HEK293 (cell line): ENCODE measurements around the gene GRM4.
A peak's percentile ranks its signal among the peaks of the same experiment; 100 is the strongest.

Source experiments
- GLIS2 ChIP-seq: fragments of 450-650 bp; formaldehyde crosslinking; IDR thresholded peaks from 2 replicates; pipeline ENCODE4 v1.5.1; 2016; ENCODE audit warnings: missing biosample characterization, missing genetic modification characterization
- OVOL3 ChIP-seq: fragments of 450-650 bp; formaldehyde crosslinking; IDR thresholded peaks from 2 replicates; pipeline ENCODE4 v1.5.1; 2016; ENCODE audit warnings: missing biosample characterization, missing genetic modification characterization
- PRDM4 ChIP-seq: fragments of 450-650 bp; formaldehyde crosslinking; IDR thresholded peaks from 2 replicates; pipeline ENCODE4 v1.5.1; 2017; ENCODE audit warnings: missing biosample characterization, missing genetic modification characterization
- REST ChIP-seq: fragments of 450-650 bp; formaldehyde crosslinking; IDR thresholded peaks from 2 replicates; pipeline ENCODE4 v1.5.1; 2016; ENCODE audit warnings: missing biosample characterization, missing genetic modification characterization
- SALL2 ChIP-seq: fragments of 450-650 bp; formaldehyde crosslinking; IDR thresholded peaks from 2 replicates; pipeline ENCODE4 v1.5.0; 2017; ENCODE audit warnings: missing biosample characterization, mild to moderate bottlenecking, missing genetic modification characterization, borderline replicate concordance
- TCF7L2 ChIP-seq: IDR thresholded peaks from 2 replicates; pipeline ENCODE4 v1.6.1; 2011; ENCODE audit warnings: low read depth, mild to moderate bottlenecking, inconsistent platforms, low read length, moderate library complexity, borderline replicate concordance
- TRIM28 ChIP-seq: IDR thresholded peaks from 2 replicates; pipeline ENCODE4 v1.6.1; 2011; ENCODE audit warnings: low read length, control low read depth, borderline replicate concordance
- ZBTB7A ChIP-seq: fragments of 450-650 bp; formaldehyde crosslinking; IDR thresholded peaks from 2 replicates; pipeline ENCODE4 v1.5.1; 2016; ENCODE audit warnings: low read depth, missing biosample characterization, missing genetic modification characterization
- ZFP3 ChIP-seq: fragments of 450-650 bp; formaldehyde crosslinking; IDR thresholded peaks from 2 replicates; pipeline ENCODE4 v1.5.1; 2016; ENCODE audit warnings: low read depth, missing biosample characterization, missing genetic modification characterization
- ZFP41 ChIP-seq: fragments of 450-650 bp; formaldehyde crosslinking; IDR thresholded peaks from 2 replicates; pipeline ENCODE4 v1.5.1; 2016; ENCODE audit warnings: missing biosample characterization, missing genetic modification characterization, borderline replicate concordance
- ZNF10 ChIP-seq: fragments of 450-650 bp; formaldehyde crosslinking; IDR thresholded peaks from 2 replicates; pipeline ENCODE4 v1.5.1; 2017; ENCODE audit warnings: missing biosample characterization, missing genetic modification characterization
- ZNF133 ChIP-seq: fragments of 450-650 bp; formaldehyde crosslinking; IDR thresholded peaks from 2 replicates; pipeline ENCODE4 v1.5.1; 2016; ENCODE audit warnings: missing biosample characterization, missing genetic modification characterization
- ZNF155 ChIP-seq: fragments of 450-650 bp; formaldehyde crosslinking; IDR thresholded peaks from 2 replicates; pipeline ENCODE4 v1.5.1; 2016; ENCODE audit warnings: missing biosample characterization, missing genetic modification characterization
- ZNF175 ChIP-seq: fragments of 450-650 bp; formaldehyde crosslinking; IDR thresholded peaks from 2 replicates; pipeline ENCODE4 v1.5.1; 2016; ENCODE audit warnings: missing biosample characterization, missing genetic modification characterization
- ZNF184 ChIP-seq: fragments of 450-650 bp; IDR thresholded peaks from 2 replicates; pipeline ENCODE4 v1.5.1; 2018; ENCODE audit warnings: missing biosample characterization, mild to moderate bottlenecking, missing genetic modification characterization
- ZNF23 ChIP-seq: fragments of 450-650 bp; formaldehyde crosslinking; IDR thresholded peaks from 2 replicates; pipeline ENCODE4 v1.5.1; 2016; ENCODE audit warnings: missing biosample characterization, missing genetic modification characterization, borderline replicate concordance
- ZNF239 ChIP-seq: fragments of 450-650 bp; formaldehyde crosslinking; IDR thresholded peaks from 2 replicates; pipeline ENCODE4 v1.5.1; 2016; ENCODE audit warnings: missing biosample characterization, missing genetic modification characterization
- ZNF26 ChIP-seq: fragments of 450-650 bp; formaldehyde crosslinking; IDR thresholded peaks from 2 replicates; pipeline ENCODE4 v1.5.1; 2016; ENCODE audit warnings: missing biosample characterization, missing genetic modification characterization
- ZNF266 ChIP-seq: fragments of 450-650 bp; formaldehyde crosslinking; IDR thresholded peaks from 2 replicates; pipeline ENCODE4 v1.5.1; 2016; ENCODE audit warnings: missing biosample characterization, missing genetic modification characterization, low read depth
- ZNF274 ChIP-seq, 2 experiments: fragments of 200-500 bp in 1 of 2; fragments of 450-650 bp in 1 of 2; sonication (Bioruptor generic) in 1 of 2; formaldehyde crosslinking in 1 of 2; IDR thresholded peaks; 2 replicates each; pipeline versions ENCODE4 v1.5.1 to v1.6.1; 2014 to 2016; ENCODE audit warnings: borderline replicate concordance in 1 of 2, inconsistent platforms in 1 of 2, low read length in 1 of 2, missing biosample characterization in 1 of 2, missing genetic modification characterization in 1 of 2
- ZNF449 ChIP-seq: fragments of 450-650 bp; formaldehyde crosslinking; IDR thresholded peaks from 2 replicates; pipeline ENCODE4 v1.5.1; 2017; ENCODE audit warnings: missing biosample characterization, mild to moderate bottlenecking, missing genetic modification characterization, moderate library complexity
- ZNF555 ChIP-seq: fragments of 450-650 bp; formaldehyde crosslinking; conservative IDR thresholded peaks from 2 replicates; pipeline ENCODE4 v1.5.1; 2017; ENCODE audit warnings: missing biosample characterization, mild to moderate bottlenecking, missing genetic modification characterization, inconsistent platforms
- ZNF558 ChIP-seq: fragments of 450-650 bp; formaldehyde crosslinking; IDR thresholded peaks from 2 replicates; pipeline ENCODE4 v1.5.1; 2016; ENCODE audit warnings: missing biosample characterization, missing genetic modification characterization
- ZNF701 ChIP-seq: fragments of 450-650 bp; formaldehyde crosslinking; IDR thresholded peaks from 2 replicates; pipeline ENCODE4 v1.5.1; 2016; ENCODE audit warnings: missing biosample characterization, missing genetic modification characterization
- ZNF707 ChIP-seq: fragments of 450-650 bp; formaldehyde crosslinking; IDR thresholded peaks from 2 replicates; pipeline ENCODE4 v1.5.1; 2016; ENCODE audit warnings: missing biosample characterization, missing genetic modification characterization
- ZNF776 ChIP-seq: fragments of 450-650 bp; formaldehyde crosslinking; IDR thresholded peaks from 2 replicates; pipeline ENCODE4 v1.5.0; 2017; ENCODE audit warnings: missing biosample characterization, missing genetic modification characterization, borderline replicate concordance
- ZNF791 ChIP-seq: fragments of 450-650 bp; formaldehyde crosslinking; IDR thresholded peaks from 2 replicates; pipeline ENCODE4 v1.5.1; 2016; ENCODE audit warnings: missing biosample characterization, missing genetic modification characterization

The GRM4 gene

GRCh38 chr6:34154668-34155447, 9.0 kb upstream of the GRM4 start (continued):
- TF ChIP-seq ZFP41 (tag by site-specific recombination) (no peak), OVOL3 (no peak), TRIM28 (no peak), GLIS2 (peak; percentile 39), ZNF266 (no peak), ZNF155 (tag by site-specific recombination) (no peak), PRDM4 (tag by site-specific recombination) (no peak), ZNF558 (tag by site-specific recombination) (no peak), ZNF707 (tag by site-specific recombination) (no peak), ZNF791 (tag by site-specific recombination) (no peak), ZNF449 (peak; percentile 60; the same call in 1 of the 2 replicates), ZNF274 (IDR thresholded peaks at IDR 0.05; ENCODE audit: low read length) (no peak), ZNF274 (tag by site-specific recombination; IDR thresholded peaks at IDR 0.05; ENCODE audit: borderline replicate concordance) (no peak), ZNF23 (tag by site-specific recombination) (no peak), ZNF26 (tag by site-specific recombination) (no peak), ZNF184 (no peak), ZNF133 (tag by site-specific recombination) (no peak), ZFP3 (tag by site-specific recombination) (no peak), ZNF555 (no peak), SALL2 (tag by site-specific recombination) (no peak), ZNF239 (no peak), ZNF175 (tag by site-specific recombination) (no peak), ZNF10 (tag by site-specific recombination) (no peak), ZNF701 (no peak), ZBTB7A (tag by site-specific recombination) (peak; percentile 15; the same call in 1 of the 2 replicates), ZNF776 (no peak), TCF7L2 (no peak), REST (tag by site-specific recombination) (no peak)
